Keratinocyte (primary cell): ENCODE measurements around the gene C22orf39. TPM values are rescaled to one million over a fixed set of nuclear protein-coding genes. Genes with fewer than 3 reads are reported as not detected.

Experiments
- DNase-seq: peaks from one replicate; pipeline ENCODE4 v3.0.0-alpha.2; 2011; ENCODE audit warnings: low read depth, missing footprints, low spot score
- FAIRE-seq: peaks from 2 replicates; lab custom pipeline; 2011; peaks lifted over from hg19 to GRCh38; lab: Jason Lieb, UNC
- H2AFZ ChIP-seq: 2 replicates; pipeline ENCODE4 v1.6.0; 2012; ENCODE audit warnings: low read length, control low read depth, inconsistent platforms; ENCODE audit not compliant: control insufficient read depth
- H3K27ac ChIP-seq: 2 replicates; pipeline ENCODE4 v1.5.1; 2011; ENCODE audit warnings: low read length; ENCODE audit not compliant: control insufficient read depth, insufficient read depth
- H3K27me3 ChIP-seq: 3 replicates; pipeline ENCODE4 v1.6.0; 2011; ENCODE audit warnings: low read length; ENCODE audit not compliant: control insufficient read depth, insufficient read depth; ENCODE audit errors: extremely low read depth
- H3K36me3 ChIP-seq, 2 experiments: 2 replicates in 1 of 2; 3 replicates in 1 of 2; pipeline ENCODE4 v1.5.1; 2011; ENCODE audit warnings: low read length in 2 of 2, mild to moderate bottlenecking in 1 of 2; ENCODE audit not compliant: control insufficient read depth in 2 of 2, insufficient read depth in 2 of 2; ENCODE audit errors: extremely low read depth in 1 of 2
- H3K4me1 ChIP-seq: 3 replicates; pipeline ENCODE4 v1.5.1; 2011; ENCODE audit warnings: low read length; ENCODE audit not compliant: control insufficient read depth, insufficient read depth; ENCODE audit errors: extremely low read depth
- H3K4me2 ChIP-seq: 3 replicates; pipeline ENCODE4 v1.6.0; 2011; ENCODE audit warnings: low read depth, low read length; ENCODE audit not compliant: control insufficient read depth, insufficient read depth; ENCODE audit errors: extremely low read depth
- H3K4me3 ChIP-seq, 3 experiments: fragments of 200-600 bp in 1 of 3; sonication (generic) in 1 of 3; 2 replicates in 2 of 3; 3 replicates in 1 of 3; pipeline ENCODE4 v1.5.1; 2011 to 2016; ENCODE audit warnings: low read length in 3 of 3, mild to moderate bottlenecking in 3 of 3, control low read depth in 2 of 3, inconsistent platforms in 1 of 3, low read depth in 1 of 3, mixed read lengths in 1 of 3, mixed run types in 1 of 3, moderate library complexity in 1 of 3; ENCODE audit not compliant: control insufficient read depth in 2 of 3, insufficient read depth in 2 of 3; ENCODE audit errors: extremely low read depth in 1 of 3
- H3K79me2 ChIP-seq: 2 replicates; pipeline ENCODE4 v1.6.0; 2012; ENCODE audit warnings: low read length; ENCODE audit not compliant: control insufficient read depth, insufficient read depth
- H3K9ac ChIP-seq: 3 replicates; pipeline ENCODE4 v1.6.0; 2011; ENCODE audit warnings: low read length; ENCODE audit not compliant: control insufficient read depth, insufficient read depth; ENCODE audit errors: extremely low read depth
- H3K9me1 ChIP-seq: 3 replicates; pipeline ENCODE4 v1.6.0; 2011; ENCODE audit warnings: low read length; ENCODE audit not compliant: control insufficient read depth, insufficient read depth; ENCODE audit errors: extremely low read depth
- H3K9me3 ChIP-seq: 2 replicates; pipeline ENCODE4 v1.5.1; 2012; ENCODE audit warnings: low read depth, low read length; ENCODE audit not compliant: control insufficient read depth
- H4K20me1 ChIP-seq: 3 replicates; pipeline ENCODE4 v1.6.0; 2011; ENCODE audit warnings: low read length; ENCODE audit not compliant: control insufficient read depth, insufficient read depth; ENCODE audit errors: extremely low read depth
- CTCF ChIP-seq, 3 experiments: IDR thresholded peaks in 1 of 3; conservative IDR thresholded peaks in 1 of 3; optimal IDR thresholded peaks in 1 of 3; 2 replicates in 2 of 3; 3 replicates in 1 of 3; pipeline versions ENCODE3 to v1.5.1; 2011; ENCODE audit warnings: low read length in 3 of 3, mild to moderate bottlenecking in 3 of 3, moderate library complexity in 2 of 3, control low read depth in 1 of 3, inconsistent platforms in 1 of 3; ENCODE audit not compliant: insufficient read depth in 2 of 3; ENCODE audit errors: extremely low read depth in 1 of 3
- EZH2 ChIP-seq: IDR thresholded peaks from one replicate; pipeline ENCODE4 v1.6.1; 2012; ENCODE audit warnings: inconsistent platforms, mild to moderate bottlenecking, low read length, moderate library complexity
- dilution Hi-C: fragments of 300-500 bp; cut with MboI; formaldehyde crosslinking; loops from one replicate; pipeline ENCODE4 v1.7.0; 2020; ENCODE audit warnings: low sequenced_read_pairs; ENCODE audit not compliant: extremely low pct_ligation_motif_present
- polyA plus RNA-seq, 5 experiments: library from polyadenylated mRNA; depleted of rRNA in 3 of 5; stranded (reverse) in 3 of 5; stranded (forward) in 1 of 5; unstranded in 1 of 5; fragments of >200 nt; gene quantifications; 1 replicate in 1 of 5; 2 replicates in 3 of 5; 3 replicates in 1 of 5; pipeline versions ENCODE4 v1.2.1 to v1.2.3, GENCODE V29; 2011 to 2012; ENCODE audit warnings: missing spikeins in 2 of 5, low read depth in 1 of 5, low replicate concordance in 1 of 5

C22orf39 gene
- polyA plus RNA-seq, 1 donor (not counting 4 experiments of a cell fraction or from before 2014, with no cell fraction given): 13.8 TPM

DNA sequence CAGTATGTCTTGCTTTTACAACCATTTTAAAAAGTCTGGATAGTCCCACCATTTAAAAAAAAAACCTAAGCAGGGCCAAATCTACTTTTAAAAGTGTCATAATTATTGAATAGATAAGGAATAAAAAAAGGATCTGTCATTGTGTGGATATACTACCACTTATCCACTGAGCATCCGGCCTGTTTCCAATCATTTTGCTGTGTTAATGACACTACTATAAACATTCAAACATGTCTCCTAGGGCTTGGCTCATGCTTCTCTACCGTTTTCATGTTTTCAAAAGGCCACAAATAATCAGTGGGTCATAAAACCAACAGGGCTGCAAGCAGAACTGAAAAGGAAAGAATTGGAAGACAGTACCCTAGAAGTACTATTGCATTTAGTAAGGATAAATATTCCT, 12.5 kb upstream of the C22orf39 start:
- H3K9ac ChIP-seq: no peak overlapping the region
- no peak overlapping the region for H3K27ac ChIP-seq
- no peaks in the 10 kb centered on the region for H3K9me1 ChIP-seq
- no peak overlapping the region for H2AFZ ChIP-seq
- H3K36me3 ChIP-seq: peaks cover 33% of the 10 kb centered on the region in 2 experiments
- no peaks in the 10 kb centered on the region for H4K20me1 ChIP-seq
- no peak for TF ChIP-seq EZH2
- no peak for TF ChIP-seq CTCF (optimal IDR thresholded peaks at IDR 0.05 in 1 of 3, IDR thresholded peaks at IDR 0.05 in 1 of 3, conservative IDR thresholded peaks at IDR 0.05 in 1 of 3; ENCODE audit: extremely low read depth in 1 of 3, insufficient read depth in 2 of 3, low read length in 3 of 3)
- no peak for FAIRE-seq
- no peaks in the 10 kb centered on the region for H3K9me3 ChIP-seq
- H3K79me2 ChIP-seq: no peaks in the 10 kb centered on the region
- H3K4me2 ChIP-seq: no peak overlapping the region
- no peak for DNase-seq
- dilution Hi-C loops: loop anchor here (10.0 kb wide), 1 partner anchor 65 kb away; the partner anchor contains the start of gene CLDN5
- H3K4me3 ChIP-seq: no peak overlapping the region
- peaks cover 10% of the 10 kb centered on the region for H3K4me1 ChIP-seq
- no peaks in the 10 kb centered on the region for H3K27me3 ChIP-seq

GRCh38 chr22:19457828-19458428, 10.4 kb upstream of the C22orf39 start:
- Histone ChIP-seq H4K20me1 (no peaks in the 10 kb centered on the region), H3K27ac (no peak overlapping the region), H3K4me3 (no peak overlapping the region), H3K36me3 (peaks cover 33 to 41% of the 10 kb centered on the region in 2 experiments), H3K9me1 (no peaks in the 10 kb centered on the region), H3K9ac (no peak overlapping the region), H3K4me1 (peaks cover 10% of the 10 kb centered on the region), H3K9me3 (no peaks in the 10 kb centered on the region), H3K27me3 (no peaks in the 10 kb centered on the region), H3K4me2 (no peak overlapping the region), H2AFZ (no peak overlapping the region), H3K79me2 (no peaks in the 10 kb centered on the region)
- no peak for TF ChIP-seq CTCF (optimal IDR thresholded peaks at IDR 0.05 in 1 of 3, IDR thresholded peaks at IDR 0.05 in 1 of 3, conservative IDR thresholded peaks at IDR 0.05 in 1 of 3; ENCODE audit: extremely low read depth in 1 of 3, insufficient read depth in 2 of 3, low read length in 3 of 3)
- DNase-seq: no peak
- dilution Hi-C loops: no loop called here
- FAIRE-seq: no peak
